ENCODE results near the gene SLC44A1. TPM values are rescaled to one million over a fixed set of nuclear protein-coding genes. Genes with fewer than 3 reads are reported as not detected.
A peak's percentile ranks its signal among the peaks of the same experiment; 100 is the strongest.

Gene SLC44A1
- total RNA-seq, 1 experiment from 2014 or later = 15.2 TPM

GRCh38 chr9:105299190-105299854, 54.9 kb downstream of the SLC44A1 start:
- DNase-seq (ENCODE audit: unreplicated experiment) = peak; percentile 86
- Mint-ChIP-seq H3K4me1 (ENCODE audit: insufficient read depth, unreplicated experiment) (peaks cover 30% of the 10 kb centered on the region), H3K9me3 (ENCODE audit: unreplicated experiment) (no peaks in the 10 kb centered on the region), H3K27me3 (ENCODE audit: insufficient read depth, unreplicated experiment) (no peaks in the 10 kb centered on the region), H3K27ac (ENCODE audit: low read depth, unreplicated experiment) (peak overlapping the region; percentile 78), H3K36me3 (ENCODE audit: insufficient read depth, unreplicated experiment) (peaks cover 6% of the 10 kb centered on the region), H3K4me3 (ENCODE audit: unreplicated experiment) (no peak overlapping the region)
- BruUV-seq (replicated peaks) = no TSS peak
- intact Hi-C loops (cut with micrococcal nuclease) = loop anchor here (5.0 kb wide), 1 partner anchor 37 kb away; no protein-coding TSS in a partner anchor
- ChIA-PET POLR2A (interaction anchor here (0.6 to 3.9 kb wide), 3 partner anchors 9 to 1500 kb away, joined by 3 to 37 read pairs (median 5); partner anchors contain the start of gene SLC44A1), CTCF (interaction anchor here (0.6 to 0.7 kb wide), 3 partner anchors 10 to 524 kb away, joined by 3 read pairs; no protein-coding TSS in a partner anchor)
- no peak for TF ChIP-seq CTCF (IDR thresholded peaks at IDR 0.05; ENCODE audit: unreplicated experiment)

GRCh38 chr9:105302728-105303127, 58.3 kb downstream of the SLC44A1 start:
- H3K4me1 Mint-ChIP-seq (ENCODE audit: insufficient read depth, unreplicated experiment) = peaks cover 24% of the 10 kb centered on the region
- no TSS peak for BruUV-seq (replicated peaks)
- intact Hi-C loops (cut with micrococcal nuclease) = no loop called here

GRCh38 chr9:105305856-105306255, 61.4 kb downstream of the SLC44A1 start:
- no peaks in the 10 kb centered on the region for H3K4me1 Mint-ChIP-seq (ENCODE audit: insufficient read depth, unreplicated experiment)
- no peaks in the 10 kb centered on the region for H3K27me3 Mint-ChIP-seq (ENCODE audit: insufficient read depth, unreplicated experiment)
- H3K36me3 Mint-ChIP-seq (ENCODE audit: insufficient read depth, unreplicated experiment) = no peaks in the 10 kb centered on the region
- no peak for TF ChIP-seq CTCF (IDR thresholded peaks at IDR 0.05; ENCODE audit: unreplicated experiment)
- CTCF ChIA-PET = no interaction called here
- no peak overlapping the region for H3K4me3 Mint-ChIP-seq (ENCODE audit: unreplicated experiment)
- H3K27ac Mint-ChIP-seq (ENCODE audit: low read depth, unreplicated experiment) = no peak overlapping the region
- no TSS peak for BruUV-seq (replicated peaks)
- intact Hi-C loops (cut with micrococcal nuclease) = no loop called here
- no peak for DNase-seq (ENCODE audit: unreplicated experiment)
- H3K9me3 Mint-ChIP-seq (ENCODE audit: unreplicated experiment) = no peaks in the 10 kb centered on the region
- POLR2A ChIA-PET = interaction anchor here (0.7 to 1.0 kb wide), 2 partner anchors 8 to 12 kb away, joined by 3 read pairs; no protein-coding TSS in a partner anchor

More at GRCh38 chr9:105302728-105303127, 58.3 kb downstream of the SLC44A1 start:
- ChIA-PET CTCF (interaction anchor here (0.5 to 1.4 kb wide), 3 partner anchors 143 to 725 kb away, joined by 3 to 4 read pairs (median 3); no protein-coding TSS in a partner anchor), POLR2A (interaction anchor here (1.1 kb wide), 1 partner anchor 19 kb away, joined by 3 read pairs; no protein-coding TSS in a partner anchor)
- Mint-ChIP-seq H3K36me3 (ENCODE audit: insufficient read depth, unreplicated experiment) (peaks cover 6% of the 10 kb centered on the region), H3K4me3 (ENCODE audit: unreplicated experiment) (no peak overlapping the region), H3K9me3 (ENCODE audit: unreplicated experiment) (no peaks in the 10 kb centered on the region), H3K27ac (ENCODE audit: low read depth, unreplicated experiment) (no peak overlapping the region), H3K27me3 (ENCODE audit: insufficient read depth, unreplicated experiment) (no peaks in the 10 kb centered on the region)
- DNase-seq (ENCODE audit: unreplicated experiment) = no peak
- TF ChIP-seq CTCF (IDR thresholded peaks at IDR 0.05; ENCODE audit: unreplicated experiment) = no peak

- CTCF ChIA-PET = no interaction called here
- Mint-ChIP-seq H3K4me1 (ENCODE audit: insufficient read depth, unreplicated experiment) (no peaks in the 10 kb centered on the region), H3K4me3 (ENCODE audit: unreplicated experiment) (no peak overlapping the region), H3K9me3 (ENCODE audit: unreplicated experiment) (no peaks in the 10 kb centered on the region), H3K27me3 (ENCODE audit: insufficient read depth, unreplicated experiment) (no peaks in the 10 kb centered on the region), H3K27ac (ENCODE audit: low read depth, unreplicated experiment) (no peak overlapping the region), H3K36me3 (ENCODE audit: insufficient read depth, unreplicated experiment) (no peaks in the 10 kb centered on the region)
- TF ChIP-seq CTCF (IDR thresholded peaks at IDR 0.05; ENCODE audit: unreplicated experiment) = no peak
- POLR2A ChIA-PET = interaction anchor here (0.5 to 1.0 kb wide), 3 partner anchors 8 to 175 kb away, joined by 3 read pairs; no protein-coding TSS in a partner anchor
- DNase-seq (ENCODE audit: unreplicated experiment) = no peak
- intact Hi-C loops (cut with micrococcal nuclease) = no loop called here
- BruUV-seq (replicated peaks) = no TSS peak
Observed at GRCh38 chr9:105306351-105307140, 62.1 kb downstream of the SLC44A1 start.

All from MCF 10A (cell line).